SH-SY5Y (cell line): ENCODE measurements around the gene DHX32.
"Not testable (repeated sequence)": the region's sequence is repeated elsewhere in the genome, so short reads cannot be mapped to it uniquely, and the experiment has no call there.

ENCODE experiments used
- GATA2 ChIP-seq: IDR thresholded peaks from 2 replicates; pipeline ENCODE4 v1.6.1; 2011; ENCODE audit warnings: mild to moderate bottlenecking, low read depth, low read length
- GATA3 ChIP-seq: IDR thresholded peaks from 2 replicates; pipeline ENCODE4 v1.6.1; 2011; ENCODE audit warnings: low read depth, mild to moderate bottlenecking, low read length, moderate library complexity

Gene DHX32, protein sequence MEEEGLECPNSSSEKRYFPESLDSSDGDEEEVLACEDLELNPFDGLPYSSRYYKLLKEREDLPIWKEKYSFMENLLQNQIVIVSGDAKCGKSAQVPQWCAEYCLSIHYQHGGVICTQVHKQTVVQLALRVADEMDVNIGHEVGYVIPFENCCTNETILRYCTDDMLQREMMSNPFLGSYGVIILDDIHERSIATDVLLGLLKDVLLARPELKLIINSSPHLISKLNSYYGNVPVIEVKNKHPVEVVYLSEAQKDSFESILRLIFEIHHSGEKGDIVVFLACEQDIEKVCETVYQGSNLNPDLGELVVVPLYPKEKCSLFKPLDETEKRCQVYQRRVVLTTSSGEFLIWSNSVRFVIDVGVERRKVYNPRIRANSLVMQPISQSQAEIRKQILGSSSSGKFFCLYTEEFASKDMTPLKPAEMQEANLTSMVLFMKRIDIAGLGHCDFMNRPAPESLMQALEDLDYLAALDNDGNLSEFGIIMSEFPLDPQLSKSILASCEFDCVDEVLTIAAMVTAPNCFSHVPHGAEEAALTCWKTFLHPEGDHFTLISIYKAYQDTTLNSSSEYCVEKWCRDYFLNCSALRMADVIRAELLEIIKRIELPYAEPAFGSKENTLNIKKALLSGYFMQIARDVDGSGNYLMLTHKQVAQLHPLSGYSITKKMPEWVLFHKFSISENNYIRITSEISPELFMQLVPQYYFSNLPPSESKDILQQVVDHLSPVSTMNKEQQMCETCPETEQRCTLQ

GRCh38 chr10:125881192-125881591 lies at the start of gene DHX32:
Gene DHX32, minus strand, starts transcription at chr10:125881292. Its CDS starts 468 bp downstream, at chr10:125880824.
- TF ChIP-seq GATA3 (no peak), GATA2 (no peak)

DNA sequence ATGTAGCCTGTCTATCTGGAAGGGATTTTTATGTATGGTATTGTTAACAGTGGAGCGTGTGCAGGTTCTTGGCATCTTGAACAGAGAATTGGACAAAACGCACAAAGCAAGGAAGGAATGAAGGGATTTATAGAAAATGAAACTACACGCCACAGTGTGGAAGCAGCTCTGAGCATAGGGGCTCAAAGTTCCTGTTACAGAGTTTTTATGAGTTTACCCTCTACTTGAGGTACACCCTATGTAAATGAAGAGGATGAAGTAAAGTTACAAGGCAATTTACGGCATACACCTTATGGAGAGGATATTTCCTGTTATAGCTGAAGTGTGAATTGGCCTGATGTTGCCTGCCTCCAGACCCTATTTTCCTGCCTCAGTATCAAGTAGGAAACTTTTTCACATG lies 48.5 kb upstream of the DHX32 start:
- TF ChIP-seq GATA2 (no peak), GATA3 (no peak)

- TF ChIP-seq GATA2 (no peak), GATA3 (no peak)
These were observed 48.0 kb upstream of the DHX32 start for GRCh38 chr10:125928928-125929585.

- TF ChIP-seq GATA2 (no peak), GATA3 (no peak)
These were observed 45.2 kb upstream of the DHX32 start for GRCh38 chr10:125926247-125926646.

DNA sequence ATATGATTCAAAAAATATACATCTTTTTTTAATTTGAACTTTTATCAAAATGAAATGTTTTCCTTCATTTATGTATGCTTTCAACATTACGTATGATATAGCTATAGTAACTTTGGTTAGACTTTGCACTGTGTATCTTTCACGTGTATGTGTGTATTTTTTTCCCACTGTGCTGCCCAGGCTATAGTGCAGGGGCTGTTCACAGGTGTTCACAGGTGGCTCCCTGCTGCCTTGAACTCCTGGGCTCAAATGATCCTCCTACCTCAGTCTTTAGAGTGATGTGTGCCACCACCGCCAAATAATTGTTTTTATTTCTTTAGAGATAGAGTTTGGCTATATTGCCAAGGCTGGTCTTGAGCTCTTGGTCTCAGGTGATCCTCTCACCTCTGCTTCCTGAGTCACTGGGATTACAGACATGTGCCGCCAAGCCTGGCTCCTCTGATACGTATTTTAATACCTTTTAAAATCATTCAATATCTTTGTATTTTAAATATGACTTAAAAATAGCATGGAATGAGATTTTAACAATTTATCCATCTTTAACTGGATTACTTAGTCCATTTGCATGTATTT lies 44.3 kb upstream of the DHX32 start:
- TF ChIP-seq GATA2: no peak
- TF ChIP-seq GATA3: no peak

- TF ChIP-seq GATA2 (no peak), GATA3 (no peak)
These were observed 35.9 kb upstream of the DHX32 start for GRCh38 chr10:125916977-125917376.

- TF ChIP-seq GATA2 (no peak), GATA3 (no peak)
These were observed 30.9 kb upstream of the DHX32 start for GRCh38 chr10:125911990-125912389.

DNA sequence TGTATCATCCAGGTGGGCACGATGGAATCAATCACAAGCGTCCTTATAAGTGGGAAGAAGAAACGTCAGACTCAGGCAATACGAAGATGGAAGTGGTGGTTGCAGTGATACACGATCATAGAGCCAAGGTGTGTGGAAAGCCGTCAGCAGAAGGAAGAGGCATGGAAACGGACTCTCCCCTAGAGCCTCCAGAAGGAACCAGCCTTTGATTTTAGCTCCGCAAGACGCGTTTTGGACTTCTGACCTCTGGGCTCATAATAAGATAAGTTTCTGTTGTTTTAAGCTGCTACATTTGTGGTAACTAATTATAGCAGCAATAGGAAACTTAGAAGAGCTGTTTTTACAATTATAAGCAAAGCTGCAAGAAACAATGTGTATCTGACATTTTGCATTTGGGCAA lies 30.1 kb upstream of the DHX32 start:
- no peak for TF ChIP-seq GATA3
- no peak for TF ChIP-seq GATA2

GRCh38 chr10:125896088-125896934 lies 15.2 kb upstream of the DHX32 start, which contains the start of gene FANK1:
Gene FANK1, plus strand, starts transcription at chr10:125896564. Its CDS starts 79 bp downstream, at chr10:125896643.
- TF ChIP-seq GATA3, GATA2: not testable (repeated sequence)

DNA sequence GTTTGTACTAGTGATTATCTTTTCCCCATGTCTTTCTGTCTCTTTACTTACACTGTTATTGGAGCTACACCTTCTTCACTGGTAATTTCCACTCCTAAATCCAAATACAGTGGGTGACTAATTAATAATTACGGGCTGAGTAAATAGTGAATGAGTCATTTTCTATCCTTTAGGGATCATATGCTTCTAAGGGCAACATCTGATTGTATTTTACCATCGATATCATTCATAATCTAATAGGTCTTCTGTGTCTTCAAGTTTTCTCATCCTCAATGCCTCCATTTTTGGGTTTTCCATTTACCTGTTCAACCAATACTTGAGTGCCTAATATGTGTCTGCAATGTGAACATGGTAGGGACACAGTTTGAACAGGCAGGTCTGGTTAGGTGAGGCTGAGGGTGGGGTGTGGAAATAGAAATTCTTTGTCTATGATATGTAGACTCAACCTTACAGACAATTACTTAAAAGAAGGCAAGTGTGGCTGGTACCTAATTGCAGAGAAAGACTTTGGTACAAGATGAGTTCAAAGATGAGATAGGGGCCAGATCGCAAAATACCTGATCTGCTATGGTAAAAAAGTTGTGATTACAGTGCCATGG lies 5.9 kb upstream of the DHX32 start:
- TF ChIP-seq GATA3 (no peak), GATA2 (no peak)

GRCh38 chr10:125883211-125883610 lies 2.1 kb upstream of the DHX32 start:
- TF ChIP-seq GATA3: no peak
- no peak for TF ChIP-seq GATA2

GRCh38 chr10:125882596-125882995 lies 1.5 kb upstream of the DHX32 start:
- TF ChIP-seq GATA3 (no peak), GATA2 (no peak)

- no peak for TF ChIP-seq GATA3
- TF ChIP-seq GATA2: no peak
These were observed 373 bp downstream of the DHX32 start for GRCh38 chr10:125880719-125881118.
